PC-9 (cell line): ENCODE data around the gene ZMIZ1.

ENCODE experiments used
- CTCF ChIP-seq: fragments of 200-600 bp; sonication (generic); conservative IDR thresholded peaks from 2 replicates; pipeline ENCODE4 v1.6.1; 2017; ENCODE audit warnings: mixed run types, antibody characterized with exemption, mild to moderate bottlenecking, moderate library complexity
- EZH2 ChIP-seq: fragments of 200-600 bp; sonication (generic); IDR thresholded peaks from 2 replicates; pipeline ENCODE4 v1.8.0; 2017; ENCODE audit warnings: antibody characterized with exemption, low read depth

DNA sequence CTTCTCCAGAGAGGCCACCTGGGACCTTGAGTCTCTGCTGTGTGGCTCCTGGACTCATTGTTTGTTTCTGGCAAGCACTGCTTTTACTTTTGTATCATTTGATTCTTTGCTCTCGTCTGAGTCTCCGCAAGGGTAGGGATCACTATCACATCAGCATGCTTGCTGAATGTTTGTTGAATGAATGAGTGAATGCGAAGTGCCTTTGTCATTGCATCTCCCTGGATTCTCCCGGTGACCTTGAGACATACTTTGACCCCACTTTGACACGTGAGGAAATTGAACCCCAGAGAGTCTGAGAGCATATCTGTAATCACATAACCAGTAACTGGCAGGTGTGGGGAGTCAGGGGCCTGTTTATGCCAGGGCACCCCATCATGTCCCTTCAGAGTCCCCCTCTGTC is 92.8 kb downstream of the ZMIZ1 start:
- TF ChIP-seq EZH2 (no peak), CTCF (no peak)
